Stimulated activated naive CD8-positive, alpha-beta T cell treated with anti-CD3 and anti-CD28 coated beads, Interleukin-15, Interleukin-2, amounts not matched to agents 100 U/mL and 50 U/mL, for 24 hours (primary cell): ENCODE data around the gene MYO1E.

Experiments
- ATAC-seq: fragments of 150-1000 bp; cut with Tn5 transposase; one replicate; pipeline ENCODE4 v1.10.0; 2021
- DNase-seq: peaks from one replicate; pipeline ENCODE4 v3.0.0; 2021

Gene MYO1E

DNA sequence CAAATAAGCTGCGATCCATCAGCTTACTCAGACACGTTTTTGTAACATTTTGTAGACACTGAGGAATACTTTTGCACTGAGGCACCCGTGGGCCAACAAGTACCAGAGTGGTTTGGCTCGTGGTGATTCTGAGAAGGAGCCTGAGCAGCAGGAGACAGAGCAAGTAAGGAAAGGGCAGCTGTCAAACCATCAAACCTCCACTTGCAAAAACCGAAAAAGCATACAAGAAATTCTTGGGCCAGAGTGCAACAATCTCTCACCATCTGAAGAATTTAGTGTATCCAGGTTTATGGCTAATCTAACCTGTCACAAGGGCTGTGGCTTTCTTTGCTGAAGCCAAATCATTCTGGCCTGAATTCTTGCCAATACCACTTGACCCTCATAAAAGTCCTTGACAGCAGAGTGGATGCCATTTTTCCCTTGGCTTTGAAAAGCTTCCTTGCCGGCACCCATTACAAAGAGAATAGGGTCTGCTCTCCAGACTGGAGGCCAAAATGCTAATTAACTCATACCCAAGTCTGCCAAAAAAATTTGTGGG lies 56.7 kb downstream of the MYO1E start:
- DNase-seq = no peak
- ATAC-seq = no peak

DNA sequence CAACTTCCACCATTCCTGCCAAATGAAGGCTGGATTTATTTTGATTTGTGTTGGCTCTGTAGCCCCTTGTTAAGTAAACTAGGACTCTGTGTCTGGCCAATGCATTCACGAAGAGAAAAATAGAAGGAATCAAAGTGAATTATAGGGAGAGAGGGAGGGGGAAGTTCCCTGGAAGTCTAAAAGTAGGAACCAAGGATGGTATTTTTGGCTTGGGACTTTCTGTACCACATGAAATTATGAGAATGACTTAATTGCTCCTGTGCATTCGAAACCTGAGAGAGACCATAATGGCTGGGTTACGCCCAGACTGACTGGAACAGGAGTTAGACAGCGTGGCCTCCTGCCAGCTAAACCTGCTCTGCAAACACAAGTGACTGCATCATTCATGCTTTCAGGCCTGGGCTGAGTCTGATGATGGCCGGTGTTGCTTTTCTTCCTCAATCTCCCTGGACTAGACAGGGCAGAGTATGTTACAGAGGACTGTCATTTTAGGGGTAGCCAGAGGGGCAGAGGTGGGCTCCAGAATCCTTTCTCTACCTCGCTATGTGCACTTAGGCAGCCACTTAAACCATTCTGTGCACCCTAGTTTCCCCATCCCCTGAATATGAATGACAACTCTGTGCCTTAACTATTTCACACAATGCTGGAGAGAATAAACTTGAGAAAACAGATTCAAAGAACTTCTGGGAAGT lies 58.9 kb downstream of the MYO1E start:
- ATAC-seq (no peak), DNase-seq (no peak)

GRCh38 chr15:59312205-59312604 lies 60.5 kb downstream of the MYO1E start:
- ATAC-seq (no peak), DNase-seq (no peak)

DNA sequence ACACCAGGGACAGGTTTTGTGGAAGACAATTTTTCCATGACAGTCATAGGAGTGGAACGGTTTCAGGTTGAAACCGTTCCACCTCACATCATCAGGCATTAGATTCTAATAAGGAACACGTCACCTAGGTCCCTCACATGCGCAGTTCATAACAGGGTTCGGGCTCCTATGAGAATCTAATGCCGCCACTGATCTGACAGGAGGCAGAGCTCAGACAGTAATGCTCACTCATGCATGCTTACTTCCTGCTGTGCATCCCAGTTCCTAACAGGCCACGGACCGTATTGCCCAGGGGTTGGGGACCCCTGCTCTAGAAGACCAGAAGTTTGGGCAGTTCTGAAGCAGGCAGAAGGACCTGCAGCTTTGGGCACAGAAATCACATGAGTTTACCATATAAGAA lies 61.5 kb downstream of the MYO1E start:
- no peak for ATAC-seq
- DNase-seq = no peak

GRCh38 chr15:59309405-59309804 lies 63.3 kb downstream of the MYO1E start:
- no peak for ATAC-seq
- no peak for DNase-seq

GRCh38 chr15:59307165-59307537 lies 65.5 kb downstream of the MYO1E start:
- DNase-seq (no peak), ATAC-seq (no peak)

GRCh38 chr15:59306520-59307164 lies 66.0 kb downstream of the MYO1E start:
- DNase-seq = no peak
- no peak for ATAC-seq

DNA sequence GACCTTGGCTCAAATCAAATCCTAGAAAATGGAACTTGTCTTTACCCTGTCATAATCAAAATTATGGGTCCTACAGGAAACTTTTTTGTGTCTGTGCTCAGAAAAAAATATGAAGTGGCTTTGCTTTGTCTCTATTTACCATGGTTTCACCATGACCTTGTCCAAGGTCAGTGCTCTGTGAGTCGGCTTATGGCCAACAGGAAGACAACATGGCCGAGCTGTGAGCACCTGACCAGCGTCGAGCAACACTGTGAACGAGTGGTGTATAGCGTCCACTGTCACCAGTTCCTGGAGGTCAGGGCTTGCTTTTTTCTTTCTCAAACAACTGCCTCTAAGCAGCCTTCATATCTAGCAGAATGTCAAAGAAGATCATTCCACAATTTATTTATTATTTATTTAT lies 67.9 kb downstream of the MYO1E start:
- DNase-seq (no peak), ATAC-seq (no peak)

- DNase-seq (peak; percentile 16), ATAC-seq (no peak)
Observed at GRCh38 chr15:59304034-59304795, 68.5 kb downstream of the MYO1E start.

DNA sequence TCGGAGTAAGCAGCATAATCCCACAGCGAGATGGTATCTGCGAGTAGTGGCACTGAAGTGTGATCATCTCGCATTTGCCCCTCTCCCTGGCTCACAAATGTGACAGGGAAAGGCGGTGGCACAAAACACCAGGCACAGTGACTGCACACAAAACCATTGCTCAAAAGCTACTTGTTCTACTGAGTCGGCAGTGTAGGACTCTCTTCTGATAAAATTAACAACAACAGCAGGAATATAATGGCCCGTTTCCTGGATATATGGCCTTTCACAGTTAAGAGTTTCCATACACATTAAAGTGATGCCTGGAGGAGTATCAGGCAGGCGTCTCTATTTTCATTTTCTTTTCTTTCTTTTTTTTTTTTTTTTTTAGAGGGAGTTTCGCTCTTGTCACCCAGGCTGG lies 69.0 kb downstream of the MYO1E start:
- DNase-seq (no peak), ATAC-seq (no peak)

DNA sequence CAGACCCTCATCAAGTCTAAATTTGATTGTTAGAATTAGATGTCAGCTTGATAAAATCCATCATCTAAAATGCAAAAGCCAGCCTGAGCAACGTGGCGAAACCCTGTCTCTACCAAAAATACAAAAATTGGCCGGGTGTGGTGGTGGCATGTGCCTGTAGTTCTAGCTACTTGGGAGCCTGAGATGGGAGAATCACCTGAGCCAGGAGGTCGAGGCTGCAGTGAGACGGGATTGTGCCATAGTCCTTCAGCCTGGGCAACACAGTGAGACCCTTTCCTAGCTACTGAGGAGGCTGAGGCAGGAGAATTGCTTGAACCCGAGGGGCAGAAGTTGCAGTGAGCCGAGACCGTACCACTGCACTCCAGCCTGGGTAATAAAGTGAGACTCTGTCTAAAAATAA lies 69.5 kb downstream of the MYO1E start:
- ATAC-seq (no peak), DNase-seq (no peak)

DNA sequence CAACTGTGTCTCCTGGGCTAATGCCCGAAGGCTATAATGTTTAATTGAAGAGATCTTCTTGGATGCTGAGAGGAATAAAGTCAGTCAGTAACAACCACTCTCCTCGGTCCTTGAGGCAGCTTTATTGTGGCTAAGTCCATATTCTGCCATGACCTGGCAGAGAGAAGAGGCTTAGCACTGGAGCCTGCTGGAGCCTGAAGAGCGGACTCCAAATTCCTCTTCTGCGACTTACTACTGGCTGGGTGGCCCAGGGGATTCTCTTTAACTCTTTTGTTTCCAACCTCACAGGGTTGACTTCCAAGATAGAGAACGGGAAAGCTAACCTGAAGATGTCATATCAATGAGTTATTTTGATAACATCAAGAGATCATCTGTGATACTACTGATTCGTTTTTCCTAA lies 71.1 kb downstream of the MYO1E start:
- DNase-seq = no peak
- no peak for ATAC-seq

GRCh38 chr15:59300618-59301139 lies 72.0 kb downstream of the MYO1E start:
- no peak for DNase-seq
- no peak for ATAC-seq

GRCh38 chr15:59299929-59300617 lies 72.6 kb downstream of the MYO1E start:
- peak; percentile 76 for DNase-seq
- peak; percentile 79 for ATAC-seq

DNA sequence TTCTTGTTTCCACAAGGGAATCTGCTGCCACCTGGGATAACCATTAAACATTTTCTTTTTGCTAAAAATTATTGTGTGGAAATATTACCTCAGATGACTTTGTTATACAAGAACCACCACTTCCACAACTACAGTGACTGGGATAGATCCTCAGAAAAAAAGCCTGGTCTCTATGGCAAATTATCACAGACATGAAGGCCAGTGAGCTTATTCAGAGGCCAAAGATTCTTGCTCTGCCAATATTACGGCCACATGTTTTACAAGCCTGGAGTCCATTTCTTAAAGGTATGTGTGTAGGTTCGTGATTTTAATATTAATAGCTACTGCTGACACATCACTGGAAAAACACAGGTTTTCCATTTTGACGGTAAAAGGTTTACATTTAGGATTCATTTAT lies 73.8 kb downstream of the MYO1E start:
- ATAC-seq (no peak), DNase-seq (no peak)

- ATAC-seq = peak; percentile 92
- peak; percentile 48 for DNase-seq
Observed at GRCh38 chr15:59298225-59298853, 74.3 kb downstream of the MYO1E start.

DNA sequence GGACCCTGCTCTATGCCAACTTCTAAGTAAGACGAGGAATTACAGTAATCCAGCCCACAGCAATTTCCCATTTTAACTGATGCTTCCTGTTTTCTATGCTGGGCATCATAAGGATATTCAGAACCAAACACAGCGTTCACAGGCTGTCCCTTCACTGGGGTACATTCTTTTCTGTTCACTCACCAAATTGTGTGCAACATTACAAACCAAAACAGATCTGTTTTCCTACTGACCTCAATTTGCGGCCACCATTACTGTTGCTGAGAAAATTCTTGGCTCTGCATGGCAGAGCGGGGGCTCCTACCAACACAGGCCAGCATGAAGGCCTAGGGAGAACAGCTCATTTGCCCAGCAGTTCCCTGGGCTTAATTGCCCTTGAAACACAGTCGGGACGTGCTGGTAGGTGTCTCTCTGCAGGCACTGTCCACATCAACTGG lies 76.5 kb downstream of the MYO1E start:
- no peak for DNase-seq
- ATAC-seq = no peak

DNA sequence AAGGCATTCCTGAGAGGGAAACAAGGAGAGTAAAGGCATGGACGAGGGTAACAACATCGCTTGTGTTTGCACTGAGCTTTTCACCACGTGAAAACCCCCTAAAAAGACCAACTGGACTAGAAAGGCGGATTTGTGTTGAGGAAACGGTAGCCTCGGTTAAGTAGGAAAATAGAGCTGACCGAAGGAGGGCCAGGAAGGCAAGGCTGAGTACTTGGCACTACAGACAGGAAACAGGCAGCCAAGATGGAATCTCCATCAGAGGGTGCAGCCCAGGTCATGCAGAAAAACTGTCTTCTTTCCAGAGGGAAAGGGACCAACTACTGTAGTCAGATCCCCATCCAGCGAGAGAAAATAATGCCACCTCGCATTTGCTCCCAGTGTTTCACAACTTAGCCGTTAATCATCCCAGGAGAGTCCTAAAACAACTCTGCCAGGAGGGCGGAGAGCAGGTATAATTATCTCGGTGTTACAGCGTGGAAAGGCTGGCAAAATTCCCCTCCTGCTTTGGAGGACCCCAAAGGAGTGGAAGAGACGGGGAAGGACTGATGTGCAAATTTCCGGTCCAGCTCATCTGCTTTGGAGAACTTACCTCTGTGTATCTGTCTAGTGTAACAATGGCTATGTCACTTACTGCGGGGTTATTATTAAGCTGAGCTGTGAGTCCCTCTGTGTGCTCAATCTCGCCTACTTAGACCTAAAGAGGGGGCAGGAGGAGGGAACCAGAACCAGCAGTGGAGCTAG lies 77.2 kb downstream of the MYO1E start:
- DNase-seq = no peak
- ATAC-seq = no peak

- DNase-seq (no peak), ATAC-seq (no peak)
Observed at GRCh38 chr15:59294574-59295260, 78.0 kb downstream of the MYO1E start.

- no peak for ATAC-seq
- DNase-seq = no peak
Observed at GRCh38 chr15:59292442-59293151, 80.1 kb downstream of the MYO1E start.
